Left kidney (tissue), 2 donors: ENCODE data around the gene SOBP. TPM values are rescaled to one million over a fixed set of nuclear protein-coding genes. Genes with fewer than 3 reads are reported as not detected.
"Not testable (repeated sequence)": the region's sequence is repeated elsewhere in the genome, so short reads cannot be mapped to it uniquely, and the experiment has no call there.

Experiments used
- DNase-seq: peaks from one replicate; pipeline ENCODE4 v3.0.0-alpha.2; 2013
- polyA plus RNA-seq: library from polyadenylated mRNA; unstranded; fragments of 120-200 nt; gene quantifications from one replicate; pipeline ENCODE4 v1.2.1, GENCODE V29; 2013; ENCODE audit not compliant: insufficient read length

SOBP gene
- polyA plus RNA-seq, 1 donor, result 14.8 TPM

- DNase-seq, result no peak
Observed at GRCh38 chr6:107550906-107551305, 61.0 kb downstream of the SOBP start.

- not testable (repeated sequence) for DNase-seq
Observed at GRCh38 chr6:107553121-107553520, 63.2 kb downstream of the SOBP start.

DNA sequence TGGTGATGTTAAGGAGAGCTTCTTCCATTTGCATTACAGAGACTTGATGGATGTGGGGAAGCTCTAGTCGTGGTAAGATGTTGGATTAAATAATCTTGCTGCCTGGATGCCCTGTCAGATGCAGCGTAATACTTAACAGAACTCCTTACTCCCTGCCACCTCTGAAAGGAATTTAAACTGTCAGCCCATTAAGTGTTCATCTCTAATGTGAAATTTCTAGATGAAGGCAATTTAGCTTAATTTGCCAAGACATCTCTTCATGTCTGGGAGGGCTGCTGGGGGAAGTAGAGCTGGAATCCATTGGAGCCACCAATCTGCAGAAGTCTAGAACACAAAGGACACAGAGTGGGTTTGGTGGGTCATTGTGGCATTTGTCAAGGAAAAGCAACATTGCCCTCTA is 64.4 kb downstream of the SOBP start:
- DNase-seq, result no peak

GRCh38 chr6:107554918-107555317 is 65.0 kb downstream of the SOBP start:
- DNase-seq, result no peak

- DNase-seq, result no peak
Observed at GRCh38 chr6:107555449-107555848, 65.5 kb downstream of the SOBP start.

DNA sequence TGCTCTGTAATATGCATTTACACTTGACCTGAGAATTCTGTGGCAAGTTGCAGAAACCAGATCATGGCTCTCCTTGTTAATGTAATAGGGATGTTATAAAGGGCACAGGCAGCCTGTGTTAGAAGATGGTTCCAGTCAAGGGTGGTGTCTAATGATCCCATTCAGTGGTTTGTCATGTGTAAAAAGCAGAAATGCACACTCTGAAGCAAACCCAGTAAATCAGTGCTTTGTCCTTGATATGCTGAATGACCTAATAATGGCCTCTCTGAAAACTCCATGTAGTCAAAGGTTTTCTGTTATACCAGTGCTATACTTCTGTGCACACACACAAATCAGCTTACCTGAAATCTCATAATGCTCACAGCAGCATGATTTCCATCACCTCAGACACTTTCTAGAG is 66.2 kb downstream of the SOBP start:
- DNase-seq, result no peak

DNA sequence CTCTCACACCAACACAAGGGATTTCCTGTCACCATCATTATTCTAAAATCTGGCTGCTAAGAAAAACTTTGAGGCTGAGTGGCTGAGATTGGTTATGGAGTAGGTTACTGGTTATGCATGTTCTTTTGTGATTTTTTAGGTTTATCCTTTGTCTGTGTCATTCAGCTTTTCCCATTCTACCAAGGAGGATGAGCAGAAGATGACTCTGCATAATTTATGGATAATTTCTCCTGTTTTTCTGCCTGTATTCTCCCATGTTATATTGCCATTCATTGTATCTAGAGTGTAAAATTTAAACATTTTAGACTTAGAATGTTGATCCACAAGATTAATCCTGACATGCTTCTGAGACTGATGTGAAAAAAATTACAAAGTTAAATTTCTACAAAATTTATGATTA is 67.8 kb downstream of the SOBP start:
- no peak for DNase-seq

GRCh38 chr6:107560657-107561056 is 70.7 kb downstream of the SOBP start:
- peak; percentile 38 for DNase-seq

DNA sequence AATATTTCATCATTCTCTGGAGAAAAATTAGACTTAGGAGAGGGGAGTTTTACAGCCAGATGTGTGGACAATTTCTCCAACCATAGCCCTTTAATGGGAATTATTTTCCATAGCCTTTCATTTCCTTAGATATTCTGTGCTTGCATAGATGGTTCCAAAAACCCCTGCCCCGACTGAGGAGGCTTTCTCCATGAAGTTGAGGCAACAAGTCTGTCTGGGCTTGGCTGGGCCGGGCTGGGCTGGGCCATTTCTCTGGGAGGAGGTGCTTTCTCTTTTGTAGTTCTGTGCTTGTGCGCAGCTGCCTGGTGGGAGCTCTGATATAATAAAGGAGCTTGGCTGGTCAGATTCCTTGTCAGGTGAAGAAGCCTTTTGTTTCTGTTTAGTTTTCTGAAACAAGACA is 71.4 kb downstream of the SOBP start:
- DNase-seq, result no peak

- peak; percentile 39 for DNase-seq
Observed at GRCh38 chr6:107563694-107564588, 74.0 kb downstream of the SOBP start.

DNA sequence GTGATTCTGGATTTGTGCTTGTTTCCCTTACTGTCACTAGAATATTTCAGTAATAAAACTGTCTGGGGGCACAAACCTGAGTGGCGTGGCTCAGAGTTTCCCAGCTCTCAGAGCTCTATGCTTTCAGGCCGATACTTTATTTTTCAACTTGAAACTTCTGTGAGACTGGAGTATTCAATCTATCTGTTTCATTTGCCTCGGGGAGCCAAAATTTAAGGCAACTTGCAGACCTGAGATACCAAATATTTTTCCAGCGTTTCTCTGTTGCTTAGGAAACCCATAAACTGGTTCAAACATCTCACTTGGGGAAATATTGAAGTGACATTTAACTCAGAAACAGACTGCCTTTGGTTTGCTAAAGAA is 74.7 kb downstream of the SOBP start:
- DNase-seq, result peak; percentile 28

DNA sequence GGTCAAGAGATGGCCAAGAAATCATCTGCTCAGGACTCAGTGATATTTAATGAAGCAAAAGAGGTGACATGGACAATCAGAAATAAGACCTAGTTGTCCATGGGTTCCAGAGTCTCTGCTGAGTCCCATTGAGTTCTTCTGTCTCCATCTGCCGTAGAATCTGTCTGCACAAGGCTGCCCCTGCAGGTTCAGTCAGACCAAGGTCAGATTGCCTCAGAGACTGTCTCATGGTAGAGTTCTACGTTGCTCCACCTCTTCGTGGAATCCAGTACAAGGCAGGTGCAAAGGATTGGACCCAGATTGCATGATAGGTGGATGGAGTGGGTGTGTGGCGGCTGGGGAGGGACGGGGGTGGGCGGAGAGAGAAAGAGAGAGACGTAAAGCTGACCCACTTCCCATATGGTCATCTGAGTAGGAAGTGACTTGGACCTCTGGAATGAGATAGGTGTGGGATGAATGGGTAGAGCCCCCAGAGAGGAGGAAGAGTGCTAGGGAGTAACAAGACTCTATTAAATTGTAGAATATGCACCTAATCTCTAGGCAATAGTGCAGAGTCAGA is 75.3 kb downstream of the SOBP start:
- DNase-seq, result no peak

DNA sequence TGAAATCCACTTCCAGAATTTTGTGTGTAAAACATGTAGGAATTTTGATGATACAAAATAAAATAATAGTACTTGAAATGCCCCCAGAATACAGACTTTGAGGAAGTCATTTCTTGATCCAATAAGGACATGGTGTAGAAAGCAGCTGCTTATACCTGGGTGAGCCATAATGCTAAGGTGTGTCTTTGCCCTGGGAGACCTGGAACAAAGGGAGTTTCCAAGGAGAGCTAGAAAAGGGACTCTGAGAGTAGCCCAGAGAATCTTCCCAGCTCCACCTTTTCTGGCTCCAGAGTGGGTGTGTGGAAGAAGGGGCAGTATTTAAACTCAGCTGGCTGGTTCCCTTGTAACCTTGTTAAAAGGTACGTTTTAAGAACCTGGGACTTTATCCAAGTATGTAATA is 77.7 kb downstream of the SOBP start:
- no peak for DNase-seq

GRCh38 chr6:107569473-107569872 is 79.6 kb downstream of the SOBP start:
- no peak for DNase-seq

- no peak for DNase-seq
Observed at GRCh38 chr6:107571354-107571753, 81.4 kb downstream of the SOBP start.

- no peak for DNase-seq
Observed at GRCh38 chr6:107572886-107573285, 83.0 kb downstream of the SOBP start.

DNA sequence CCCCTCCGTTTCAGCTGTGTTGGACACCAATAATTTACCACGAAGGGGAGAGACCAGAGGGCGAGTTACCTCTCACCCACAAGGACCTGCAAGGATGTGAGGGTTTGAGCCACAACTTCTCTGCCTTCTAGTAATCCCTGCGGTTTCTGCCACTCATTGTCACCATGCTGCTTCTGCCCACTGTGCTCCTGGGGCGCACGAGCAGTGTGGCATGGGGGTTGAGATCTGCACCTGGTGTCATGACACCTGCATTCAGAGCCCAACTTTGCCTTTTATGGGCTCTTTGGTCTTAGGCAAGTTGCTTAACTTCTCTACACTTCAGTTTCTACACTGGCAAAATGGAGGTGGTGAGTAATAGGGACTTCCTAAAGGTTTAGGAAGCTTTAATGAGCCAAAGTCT is 84.9 kb downstream of the SOBP start:
- no peak for DNase-seq

DNA sequence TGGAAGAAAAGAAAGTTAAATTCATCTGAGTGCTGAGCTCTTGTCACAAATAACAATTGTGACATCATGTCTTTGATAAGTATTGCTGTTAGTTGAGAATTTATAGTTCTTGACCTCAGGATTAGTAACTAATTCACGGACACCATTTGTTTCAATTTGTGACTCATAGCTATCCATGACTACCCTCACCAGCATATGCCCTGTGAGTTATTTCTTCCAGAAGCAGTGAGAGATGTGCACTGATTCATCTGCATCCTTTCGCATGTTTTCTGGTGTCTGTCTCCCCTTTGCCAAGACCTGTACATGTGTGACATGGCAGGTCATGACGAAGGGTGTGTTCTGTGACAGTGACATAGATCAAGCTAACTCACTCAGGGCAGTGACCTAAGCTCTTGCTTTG is 86.9 kb downstream of the SOBP start:
- DNase-seq, result no peak

GRCh38 chr6:107578642-107579341 is 88.9 kb downstream of the SOBP start:
- DNase-seq, result no peak

GRCh38 chr6:107579456-107580056 is 89.6 kb downstream of the SOBP start:
- no peak for DNase-seq

GRCh38 chr6:107582086-107582485 is 92.2 kb downstream of the SOBP start:
- DNase-seq, result no peak

GRCh38 chr6:107584726-107585125 is 94.8 kb downstream of the SOBP start:
- no peak for DNase-seq
